ENCODE measurements around the gene QPRT.
"Not testable (repeated sequence)": the region's sequence is repeated elsewhere in the genome, so short reads cannot be mapped to it uniquely, and the experiment has no call there.

The QPRT gene

GRCh38 chr16:29694384-29695195 lies 15.6 kb downstream of the QPRT start:
- no peak for DNase-seq

GRCh38 chr16:29695675-29696074 lies 16.7 kb downstream of the QPRT start:
- DNase-seq, result not testable (repeated sequence)

- DNase-seq, result no peak
Observed at GRCh38 chr16:29696881-29697331, 17.9 kb downstream of the QPRT start.

GRCh38 chr16:29697391-29697790 lies 18.4 kb downstream of the QPRT start:
- no peak for DNase-seq

- no peak for DNase-seq
Observed at GRCh38 chr16:29698042-29698441, 19.1 kb downstream of the QPRT start.

- no peak for DNase-seq
Observed at GRCh38 chr16:29698484-29699323, 19.7 kb downstream of the QPRT start.

- no peak for DNase-seq
Observed at GRCh38 chr16:29699324-29700219, 20.6 kb downstream of the QPRT start.

GRCh38 chr16:29700253-29700987 lies 21.4 kb downstream of the QPRT start:
- DNase-seq, result peak; percentile 82

GRCh38 chr16:29701214-29701555 lies 22.2 kb downstream of the QPRT start:
- DNase-seq, result no peak

GRCh38 chr16:29702269-29702668 lies 23.3 kb downstream of the QPRT start:
- no peak for DNase-seq

GRCh38 chr16:29705030-29705429 lies 26.1 kb downstream of the QPRT start:
- DNase-seq, result no peak

- not testable (repeated sequence) for DNase-seq
Observed at GRCh38 chr16:29707160-29707559, 28.2 kb downstream of the QPRT start.

GRCh38 chr16:29708917-29709600 lies 30.1 kb downstream of the QPRT start:
- no peak for DNase-seq

- DNase-seq, result not testable (repeated sequence)
Observed at GRCh38 chr16:29709657-29710056, 30.7 kb downstream of the QPRT start.

GRCh38 chr16:29710227-29711219 lies 31.5 kb downstream of the QPRT start:
- DNase-seq, result peak; percentile 14

- no peak for DNase-seq
Observed at GRCh38 chr16:29712809-29713208, 33.8 kb downstream of the QPRT start.

- DNase-seq, result no peak
Observed at GRCh38 chr16:29714396-29714795, 35.4 kb downstream of the QPRT start.

- no peak for DNase-seq
Observed at GRCh38 chr16:29714972-29715371, 36.0 kb downstream of the QPRT start.

- no peak for DNase-seq
Observed at GRCh38 chr16:29717113-29717512, 38.1 kb downstream of the QPRT start.

GRCh38 chr16:29719063-29719462 lies 40.1 kb downstream of the QPRT start:
- no peak for DNase-seq
